GM06990 (cell line): ENCODE data around the gene SPATA31A5.
"Not testable (repeated sequence)": the region's sequence is repeated elsewhere in the genome, so short reads cannot be mapped to it uniquely, and the experiment has no call there.

ENCODE experiments used
- DNase-seq: peaks from one replicate; pipeline ENCODE4 v3.0.0-alpha.2; 2011; ENCODE audit not compliant: insufficient read length; ENCODE audit errors: extremely low read depth
- H3K27me3 ChIP-seq: replicated peaks from 2 replicates; pipeline ENCODE4 v1.6.0; 2011; ENCODE audit warnings: low read length; ENCODE audit not compliant: control insufficient read depth, insufficient read depth
- H3K36me3 ChIP-seq: 2 replicates; pipeline ENCODE4 v1.5.1; 2011; ENCODE audit warnings: low read length; ENCODE audit not compliant: control insufficient read depth, insufficient read depth
- H3K4me3 ChIP-seq: replicated peaks from 2 replicates; pipeline ENCODE4 v1.5.1; 2011; ENCODE audit warnings: low read depth, mild to moderate bottlenecking, control low read depth, low read length

SPATA31A5 gene

DNA sequence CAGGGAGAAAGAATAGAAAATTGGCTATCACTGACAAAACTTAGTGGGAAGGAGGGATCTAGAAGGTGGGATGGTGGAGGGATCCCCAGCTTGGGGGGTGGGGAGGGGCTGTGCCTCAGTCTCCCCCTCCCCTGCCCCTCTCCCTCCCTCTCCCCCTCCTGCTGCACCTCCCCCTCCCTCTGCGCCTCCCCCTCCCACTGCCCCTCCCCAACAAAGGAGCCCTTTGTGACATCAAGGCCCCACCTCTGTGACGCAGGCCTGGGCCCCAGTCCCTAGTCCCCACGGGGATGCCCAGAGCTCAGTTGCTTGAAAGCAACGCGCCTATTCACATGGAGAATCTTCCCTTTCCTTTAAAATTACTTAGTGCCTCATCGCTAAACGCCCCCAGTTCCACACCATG lies at the start of gene SPATA31A5:
SPATA31A5 (plus strand) TSS at position 301 of the 400 bp plus-strand sequence; CDS start at position 330, 29 bp downstream.
- not testable (repeated sequence) for H3K27me3 ChIP-seq, H3K36me3 ChIP-seq, H3K4me3 ChIP-seq, DNase-seq

DNA sequence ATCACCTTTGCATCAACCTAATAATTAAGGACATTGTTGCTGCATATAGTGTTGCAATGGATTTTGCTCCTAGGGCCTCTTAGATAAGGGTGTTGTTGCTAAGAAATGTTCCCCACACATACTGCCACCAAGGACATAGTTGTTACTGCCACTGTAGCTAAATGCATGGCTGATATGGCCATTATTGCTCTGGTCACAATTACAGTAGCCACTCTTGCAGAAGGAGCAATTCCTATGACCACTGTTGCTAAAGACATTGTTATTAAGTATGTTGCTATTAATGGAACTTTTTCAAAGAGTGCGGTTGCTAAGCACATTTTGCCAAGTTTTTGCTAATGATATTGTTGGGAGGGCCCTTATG lies 48.8 kb downstream of the SPATA31A5 start:
- H3K36me3 ChIP-seq, H3K4me3 ChIP-seq, H3K27me3 ChIP-seq, DNase-seq: not testable (repeated sequence)

DNA sequence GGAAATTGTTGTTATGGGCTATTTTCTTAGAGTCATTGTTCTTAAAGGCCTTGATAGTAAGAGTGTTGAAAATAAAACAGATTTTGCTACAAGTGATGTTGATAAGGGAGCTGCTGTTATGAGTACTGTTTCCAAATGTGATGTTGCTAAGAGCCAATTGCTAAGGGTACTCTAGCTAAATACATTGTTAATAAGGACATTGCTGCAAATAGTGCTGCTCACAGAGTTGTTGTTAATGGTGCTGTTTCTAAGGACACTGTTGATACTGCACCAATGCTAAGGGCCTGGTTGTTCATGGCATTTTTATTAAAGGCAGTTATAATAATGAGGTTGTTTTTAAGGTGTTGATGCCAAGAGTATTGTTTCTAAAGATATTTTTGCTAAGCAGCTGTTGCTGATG lies 52.2 kb downstream of the SPATA31A5 start:
- H3K27me3 ChIP-seq, DNase-seq, H3K4me3 ChIP-seq, H3K36me3 ChIP-seq: not testable (repeated sequence)
